ENCODE results near the gene EID3.

Gene EID3

DNA sequence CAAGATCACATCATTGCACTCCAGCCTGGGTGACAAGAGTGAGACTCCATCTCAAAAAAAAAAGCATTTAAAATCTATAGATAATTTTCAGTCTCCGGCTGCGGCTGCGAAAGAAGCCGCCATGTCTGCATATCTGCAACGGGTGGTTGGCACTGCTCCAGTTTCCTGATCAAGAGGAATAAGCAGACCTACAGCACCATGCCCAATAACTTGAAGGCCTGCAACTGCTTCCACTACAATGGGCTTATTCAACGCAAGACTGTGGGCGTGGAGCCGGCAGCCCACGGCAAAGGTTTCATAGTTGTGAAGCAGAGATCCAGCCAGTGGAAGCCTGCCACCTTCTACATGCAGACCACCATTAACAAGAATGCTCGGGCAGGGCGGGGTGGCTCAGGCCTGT lies 30.6 kb upstream of the EID3 start:
- TF ChIP-seq LEF1 (IDR thresholded peaks at IDR 0.05; ENCODE audit: borderline replicate concordance) (no peak), FOXM1 (IDR thresholded peaks at IDR 0.05; ENCODE audit: borderline replicate concordance) (no peak), ELF4 (IDR thresholded peaks at IDR 0.05) (no peak), ZNF384 (IDR thresholded peaks at IDR 0.05) (no peak), CTBP1 (IDR thresholded peaks at IDR 0.05; ENCODE audit: borderline replicate concordance) (no peak), ARNT (IDR thresholded peaks at IDR 0.05) (no peak), NFRKB (IDR thresholded peaks at IDR 0.05) (no peak), HDGF (IDR thresholded peaks at IDR 0.05; ENCODE audit: borderline replicate concordance) (no peak), FOXK2 (IDR thresholded peaks at IDR 0.05) (no peak), L3MBTL2 (conservative IDR thresholded peaks at IDR 0.05) (no peak), SP1 (IDR thresholded peaks at IDR 0.05) (no peak), TARDBP (IDR thresholded peaks at IDR 0.05) (no peak), FOXA1 (IDR thresholded peaks at IDR 0.05) (no peak), BHLHE40 (IDR thresholded peaks at IDR 0.05; ENCODE audit: borderline replicate concordance) (no peak), SUZ12 (IDR thresholded peaks at IDR 0.05) (no peak)
- TF ChIP-seq, protein P1, sequence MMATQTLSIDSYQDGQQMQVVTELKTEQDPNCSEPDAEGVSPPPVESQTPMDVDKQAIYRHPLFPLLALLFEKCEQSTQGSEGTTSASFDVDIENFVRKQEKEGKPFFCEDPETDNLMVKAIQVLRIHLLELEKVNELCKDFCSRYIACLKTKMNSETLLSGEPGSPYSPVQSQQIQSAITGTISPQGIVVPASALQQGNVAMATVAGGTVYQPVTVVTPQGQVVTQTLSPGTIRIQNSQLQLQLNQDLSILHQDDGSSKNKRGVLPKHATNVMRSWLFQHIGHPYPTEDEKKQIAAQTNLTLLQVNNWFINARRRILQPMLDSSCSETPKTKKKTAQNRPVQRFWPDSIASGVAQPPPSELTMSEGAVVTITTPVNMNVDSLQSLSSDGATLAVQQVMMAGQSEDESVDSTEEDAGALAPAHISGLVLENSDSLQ (IDR thresholded peaks at IDR 0.05) = no peak
- no peak for DNase-seq (ENCODE audit: extremely low spot score)
- ChIA-PET POLR2A (no interaction called here), CTCF (no interaction called here)

DNA sequence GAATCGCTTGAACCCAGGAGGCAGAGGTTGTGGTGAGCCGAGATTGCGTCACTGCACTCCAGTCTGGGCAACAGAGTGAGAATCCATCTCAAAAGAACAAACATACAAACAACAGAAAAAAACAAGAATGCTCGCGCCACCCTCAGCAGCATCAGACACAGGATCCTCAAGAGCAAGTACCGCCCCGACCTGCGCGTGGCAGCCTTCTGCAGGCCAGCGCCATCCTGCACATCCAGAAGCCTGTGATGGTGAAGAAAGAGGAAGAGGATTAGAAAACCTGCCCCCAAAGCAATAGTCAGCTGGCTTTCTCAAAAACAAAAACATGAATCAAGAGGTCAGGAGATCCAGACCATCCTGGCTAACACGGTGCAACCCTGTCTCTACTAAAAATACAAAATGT lies 30.0 kb upstream of the EID3 start:
- POLR2A ChIA-PET = no interaction called here
- no peak for DNase-seq (ENCODE audit: extremely low spot score)
- CTCF ChIA-PET = no interaction called here
- TF ChIP-seq ARNT (IDR thresholded peaks at IDR 0.05) (no peak), ELF4 (IDR thresholded peaks at IDR 0.05) (no peak), SP1 (IDR thresholded peaks at IDR 0.05) (no peak), CTBP1 (IDR thresholded peaks at IDR 0.05; ENCODE audit: borderline replicate concordance) (no peak), FOXM1 (IDR thresholded peaks at IDR 0.05; ENCODE audit: borderline replicate concordance) (no peak), FOXA1 (IDR thresholded peaks at IDR 0.05) (no peak), TARDBP (IDR thresholded peaks at IDR 0.05) (no peak), BHLHE40 (IDR thresholded peaks at IDR 0.05; ENCODE audit: borderline replicate concordance) (no peak), L3MBTL2 (conservative IDR thresholded peaks at IDR 0.05) (no peak), FOXK2 (IDR thresholded peaks at IDR 0.05) (no peak), NFRKB (IDR thresholded peaks at IDR 0.05) (no peak), LEF1 (IDR thresholded peaks at IDR 0.05; ENCODE audit: borderline replicate concordance) (no peak), HDGF (IDR thresholded peaks at IDR 0.05; ENCODE audit: borderline replicate concordance) (no peak), SUZ12 (IDR thresholded peaks at IDR 0.05) (no peak), ZNF384 (IDR thresholded peaks at IDR 0.05) (no peak)
- TF ChIP-seq, protein P1 (IDR thresholded peaks at IDR 0.05) = no peak

DNA sequence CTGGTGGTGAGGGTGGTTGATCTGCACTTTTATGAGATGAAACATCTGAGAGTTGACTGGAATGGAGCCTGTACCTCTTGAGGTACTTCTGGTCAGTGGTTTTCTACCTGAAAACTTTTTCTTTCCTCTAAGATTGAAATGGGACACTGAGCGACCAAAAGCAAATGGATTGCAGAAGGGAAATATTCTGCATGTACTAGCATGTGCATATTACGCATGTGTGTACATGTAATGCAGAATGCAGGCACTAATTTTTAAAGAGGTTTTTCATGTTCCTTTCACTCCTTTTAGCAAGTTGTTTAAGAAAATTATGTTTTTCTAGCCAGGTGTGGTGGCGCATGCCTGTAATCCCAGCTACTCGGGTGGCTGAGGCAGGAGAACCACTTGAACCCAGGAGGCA lies 28.7 kb upstream of the EID3 start:
- ChIA-PET POLR2A (no interaction called here), CTCF (no interaction called here)
- no peak for DNase-seq (ENCODE audit: extremely low spot score)
- TF ChIP-seq LEF1 (IDR thresholded peaks at IDR 0.05; ENCODE audit: borderline replicate concordance) (no peak), FOXK2 (IDR thresholded peaks at IDR 0.05) (no peak), TARDBP (IDR thresholded peaks at IDR 0.05) (no peak), ARNT (IDR thresholded peaks at IDR 0.05) (no peak), ELF4 (IDR thresholded peaks at IDR 0.05) (no peak), NFRKB (IDR thresholded peaks at IDR 0.05) (no peak), FOXA1 (IDR thresholded peaks at IDR 0.05) (no peak), FOXM1 (IDR thresholded peaks at IDR 0.05; ENCODE audit: borderline replicate concordance) (no peak), HDGF (IDR thresholded peaks at IDR 0.05; ENCODE audit: borderline replicate concordance) (no peak)
- TF ChIP-seq, protein P1 (IDR thresholded peaks at IDR 0.05) = no peak

DNA sequence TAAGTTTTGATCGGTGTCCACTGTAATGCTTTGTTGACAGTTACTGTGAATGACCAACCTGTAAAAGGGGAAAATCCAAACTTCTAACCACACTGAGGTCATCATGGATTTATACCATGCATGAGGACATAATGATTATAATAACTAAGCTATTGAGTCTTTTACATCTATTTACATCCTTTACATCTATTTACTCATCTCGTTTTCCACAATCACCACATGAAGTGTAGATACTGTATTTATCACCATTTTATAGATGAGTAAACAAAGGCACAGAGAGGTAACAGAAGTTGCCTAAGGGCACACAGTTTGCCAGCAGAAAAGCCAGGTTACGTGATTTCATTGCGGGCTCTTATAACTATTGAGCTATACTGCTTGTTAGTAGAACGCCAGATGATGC lies 27.9 kb upstream of the EID3 start:
- DNase-seq (ENCODE audit: extremely low spot score) = no peak
- ChIA-PET CTCF (interaction anchor here (0.8 kb wide), 1 partner anchor 21 kb away, joined by 3 read pairs; no protein-coding TSS in a partner anchor), POLR2A (interaction anchor here (1.4 kb wide), 1 partner anchor 12 kb away, joined by 11 read pairs; no protein-coding TSS in a partner anchor)
- no peak for TF ChIP-seq HDGF (IDR thresholded peaks at IDR 0.05; ENCODE audit: borderline replicate concordance)
- no peak for TF ChIP-seq TARDBP (IDR thresholded peaks at IDR 0.05)
- TF ChIP-seq, protein P1 (IDR thresholded peaks at IDR 0.05) = no peak

DNA sequence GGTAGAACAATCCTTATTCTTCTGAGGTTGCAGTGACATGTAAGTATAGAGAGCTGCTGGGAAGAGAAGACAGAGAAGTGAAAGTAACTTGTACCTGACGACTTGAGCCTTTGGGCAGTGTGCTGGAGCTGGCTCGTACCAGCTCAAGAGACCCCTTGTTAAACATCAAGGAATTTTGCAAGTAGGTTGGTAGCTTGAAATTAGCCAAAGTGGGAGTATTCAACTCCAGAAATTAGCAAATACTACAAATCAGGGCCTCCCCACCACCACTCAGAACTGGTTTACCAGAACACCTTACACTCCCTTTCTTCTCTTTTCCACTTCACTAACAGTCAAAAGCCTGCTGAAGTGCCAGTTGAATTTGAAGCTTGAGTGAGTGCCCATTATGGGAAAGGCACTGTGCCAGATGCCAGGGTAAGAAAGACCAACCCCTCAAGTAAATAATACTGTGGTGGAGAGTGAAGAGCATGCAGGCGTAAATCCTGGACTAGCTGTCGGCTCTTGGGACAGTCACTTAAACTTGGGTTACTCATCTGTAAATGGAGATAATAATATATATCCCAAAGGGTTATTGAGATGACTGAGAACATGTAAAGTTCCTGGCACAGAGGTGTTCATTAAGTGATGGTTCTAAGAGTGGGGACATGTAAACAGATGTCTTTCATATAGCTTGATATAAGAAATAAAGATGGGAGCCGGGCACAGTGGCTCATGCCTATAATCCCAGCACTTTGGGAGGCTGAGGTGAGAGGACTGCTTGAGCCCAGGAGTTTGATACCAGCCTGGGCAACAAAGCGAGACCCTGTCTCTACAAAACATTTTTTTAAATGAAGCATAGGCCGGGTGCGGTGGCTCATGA lies 27.0 kb upstream of the EID3 start:
- no peak for DNase-seq (ENCODE audit: extremely low spot score)
- CTCF ChIA-PET = no interaction called here
- no peak for TF ChIP-seq FOXM1 (IDR thresholded peaks at IDR 0.05; ENCODE audit: borderline replicate concordance)
- no peak for TF ChIP-seq NFRKB (IDR thresholded peaks at IDR 0.05)
- TF ChIP-seq FOXK2 (IDR thresholded peaks at IDR 0.05) = no peak
- TF ChIP-seq CTBP1 (IDR thresholded peaks at IDR 0.05; ENCODE audit: borderline replicate concordance) = no peak
- TF ChIP-seq SP1 (IDR thresholded peaks at IDR 0.05) = no peak
- no peak for TF ChIP-seq HDGF (IDR thresholded peaks at IDR 0.05; ENCODE audit: borderline replicate concordance)
- TF ChIP-seq ARNT (IDR thresholded peaks at IDR 0.05) = no peak
- TF ChIP-seq TARDBP (IDR thresholded peaks at IDR 0.05) = no peak
- POLR2A ChIA-PET = interaction anchor here (1.4 kb wide), 1 partner anchor 11 kb away, joined by 11 read pairs; no protein-coding TSS in a partner anchor
